Ramos (cell line): ENCODE data around the gene RAB43.
"Not testable (repeated sequence)": the region's sequence is repeated elsewhere in the genome, so short reads cannot be mapped to it uniquely, and the experiment has no call there.

ENCODE experiments used
- in situ Hi-C: fragments of 300-500 bp; cut with MboI; formaldehyde crosslinking; loops from one replicate; pipeline ENCODE4 v1.14.3; 2022; ENCODE audit warnings: low sequenced_read_pairs; ENCODE audit not compliant: unreplicated experiment

Gene RAB43

GRCh38 chr3:129123314-129124060 lies 1.9 kb upstream of the RAB43 start:
- in situ Hi-C loops = no loop called here

GRCh38 chr3:129122412-129123011 lies 908 bp upstream of the RAB43 start:
- in situ Hi-C loops = no loop called here

- in situ Hi-C loops = no loop called here
Observed at GRCh38 chr3:129121016-129121791, 400 bp downstream of the RAB43 start.

- in situ Hi-C loops = no loop called here
Observed at GRCh38 chr3:129120254-129121004, 1.2 kb downstream of the RAB43 start.

- in situ Hi-C loops = no loop called here
Observed at GRCh38 chr3:129119365-129120100, 2.1 kb downstream of the RAB43 start.

- in situ Hi-C loops = no loop called here
Observed at GRCh38 chr3:129118745-129119144, 2.9 kb downstream of the RAB43 start.

- in situ Hi-C loops = no loop called here
Observed at GRCh38 chr3:129117134-129117533, 4.5 kb downstream of the RAB43 start.

GRCh38 chr3:129116482-129116946 lies 5.1 kb downstream of the RAB43 start:
- in situ Hi-C loops = no loop called here

- in situ Hi-C loops = no loop called here
Observed at GRCh38 chr3:129114455-129114854, 7.1 kb downstream of the RAB43 start.

- in situ Hi-C loops = no loop called here
Observed at GRCh38 chr3:129112308-129113052, 9.1 kb downstream of the RAB43 start.

- in situ Hi-C loops = not testable (repeated sequence)
Observed at GRCh38 chr3:129111076-129111780, 10.4 kb downstream of the RAB43 start.

GRCh38 chr3:129107793-129108192 lies 13.8 kb downstream of the RAB43 start:
- in situ Hi-C loops = no loop called here

GRCh38 chr3:129106866-129107565 lies 14.6 kb downstream of the RAB43 start:
- in situ Hi-C loops = no loop called here

- in situ Hi-C loops = no loop called here
Observed at GRCh38 chr3:129106320-129106719, 15.3 kb downstream of the RAB43 start.

- in situ Hi-C loops = no loop called here
Observed at GRCh38 chr3:129105862-129106261, 15.7 kb downstream of the RAB43 start.

GRCh38 chr3:129104498-129105079 lies 17.0 kb downstream of the RAB43 start:
- in situ Hi-C loops = no loop called here

GRCh38 chr3:129104051-129104450 lies 17.6 kb downstream of the RAB43 start:
- in situ Hi-C loops = no loop called here

GRCh38 chr3:129103296-129103695 lies 18.3 kb downstream of the RAB43 start:
- in situ Hi-C loops = no loop called here
